HFFc6 (cell line): ENCODE measurements around the gene GRHPR. TPM values are rescaled to one million over a fixed set of nuclear protein-coding genes. Genes with fewer than 3 reads are reported as not detected.

Source experiments
- DNase-seq: peaks from one replicate; pipeline ENCODE4 v3.0.0-alpha.2; 2018
- H3K27ac Mint-ChIP-seq: 2 replicates; pipeline ENCODE4 v1.8.0; 2020; ENCODE audit warnings: mild to moderate bottlenecking, mixed read lengths
- H3K27me3 Mint-ChIP-seq: 2 replicates; pipeline ENCODE4 v1.8.0; 2021; ENCODE audit warnings: mild to moderate bottlenecking, moderate library complexity, mixed read lengths; ENCODE audit not compliant: insufficient read depth
- H3K36me3 Mint-ChIP-seq: 2 replicates; pipeline ENCODE4 v1.8.0; 2021; ENCODE audit warnings: low read depth, mixed read lengths
- H3K4me1 Mint-ChIP-seq: 2 replicates; pipeline ENCODE4 v1.8.0; 2020; ENCODE audit warnings: low read depth, mixed read lengths
- H3K4me3 Mint-ChIP-seq: 2 replicates; pipeline ENCODE4 v1.8.0; 2020; ENCODE audit warnings: mild to moderate bottlenecking, moderate library complexity, mixed read lengths
- H3K9me3 Mint-ChIP-seq: 2 replicates; pipeline ENCODE4 v1.8.0; 2020; ENCODE audit warnings: mild to moderate bottlenecking, mixed read lengths
- CTCF ChIP-seq: fragments of 200-600 bp; sonication (generic); IDR thresholded peaks from 2 replicates; pipeline ENCODE4 v1.5.0; 2021; ENCODE audit warnings: antibody characterized with exemption, mild to moderate bottlenecking
- total RNA-seq, 6 experiments: library from RNA; stranded (reverse); fragmentation: NEBNext Ultra II Directional; extraction: Animal tissue kit (Norgen Biotek cat#: 25700); gene quantifications; 2 replicates in 1 of 6; 3 replicates in 5 of 6; pipeline ENCODE4 v1.2.3, GENCODE V29; 2021

The GRHPR gene
- total RNA-seq, 6 experiments from 2014 or later: 106 to 116 (median 111) TPM

GRCh38 chr9:37449862-37450632 lies 27.6 kb downstream of the GRHPR start:
- Mint-ChIP-seq H3K36me3 (peaks cover 18% of the 10 kb centered on the region), H3K27me3 (peaks cover 2% of the 10 kb centered on the region), H3K27ac (no peak overlapping the region), H3K9me3 (no peaks in the 10 kb centered on the region), H3K4me1 (peaks cover 44% of the 10 kb centered on the region), H3K4me3 (no peak overlapping the region)
- DNase-seq: no peak
- TF ChIP-seq CTCF: no peak

- H3K27me3 Mint-ChIP-seq: peaks cover 2% of the 10 kb centered on the region
- H3K27ac Mint-ChIP-seq: no peak overlapping the region
- H3K9me3 Mint-ChIP-seq: no peaks in the 10 kb centered on the region
- no peak overlapping the region for H3K4me3 Mint-ChIP-seq
- peaks cover 18% of the 10 kb centered on the region for H3K36me3 Mint-ChIP-seq
- DNase-seq: no peak
- TF ChIP-seq CTCF: no peak
- H3K4me1 Mint-ChIP-seq: peaks cover 52% of the 10 kb centered on the region
Measured at GRCh38 chr9:37451628-37452027, 29.1 kb downstream of the GRHPR start.

- no peaks in the 10 kb centered on the region for H3K9me3 Mint-ChIP-seq
- no peak overlapping the region for H3K4me3 Mint-ChIP-seq
- TF ChIP-seq CTCF: no peak
- peaks cover 53% of the 10 kb centered on the region for H3K4me1 Mint-ChIP-seq
- peaks cover 2% of the 10 kb centered on the region for H3K27me3 Mint-ChIP-seq
- no peak for DNase-seq
- H3K36me3 Mint-ChIP-seq: peaks cover 13% of the 10 kb centered on the region
- H3K27ac Mint-ChIP-seq: peak overlapping the region; percentile 2; the same call in 1 of the 2 replicates
Measured at GRCh38 chr9:37452611-37453010, 30.1 kb downstream of the GRHPR start.

- Mint-ChIP-seq H3K4me3 (no peak overlapping the region), H3K4me1 (peaks cover 50% of the 10 kb centered on the region), H3K27ac (no peak overlapping the region; the same call in 1 of the 2 replicates), H3K27me3 (peaks cover 2% of the 10 kb centered on the region), H3K9me3 (no peaks in the 10 kb centered on the region), H3K36me3 (peaks cover 9% of the 10 kb centered on the region)
- DNase-seq: no peak
- TF ChIP-seq CTCF: no peak
Measured at GRCh38 chr9:37453827-37454226, 31.3 kb downstream of the GRHPR start.

GRCh38 chr9:37454238-37454637 lies 31.7 kb downstream of the GRHPR start:
- H3K9me3 Mint-ChIP-seq: no peaks in the 10 kb centered on the region
- no peak for DNase-seq

More at GRCh38 chr9:37454238-37454637, 31.7 kb downstream of the GRHPR start:
- Mint-ChIP-seq H3K36me3 (peaks cover 9% of the 10 kb centered on the region), H3K27ac (no peak overlapping the region; the same call in 1 of the 2 replicates), H3K4me3 (no peak overlapping the region), H3K27me3 (peaks cover 2% of the 10 kb centered on the region), H3K4me1 (peaks cover 50% of the 10 kb centered on the region)
- no peak for TF ChIP-seq CTCF
